ENCODE results near the gene NOS1AP. TPM values are rescaled to one million over a fixed set of nuclear protein-coding genes. Genes with fewer than 3 reads are reported as not detected.

NOS1AP gene
- total RNA-seq, 2 experiments from 2014 or later, result not detected

DNA sequence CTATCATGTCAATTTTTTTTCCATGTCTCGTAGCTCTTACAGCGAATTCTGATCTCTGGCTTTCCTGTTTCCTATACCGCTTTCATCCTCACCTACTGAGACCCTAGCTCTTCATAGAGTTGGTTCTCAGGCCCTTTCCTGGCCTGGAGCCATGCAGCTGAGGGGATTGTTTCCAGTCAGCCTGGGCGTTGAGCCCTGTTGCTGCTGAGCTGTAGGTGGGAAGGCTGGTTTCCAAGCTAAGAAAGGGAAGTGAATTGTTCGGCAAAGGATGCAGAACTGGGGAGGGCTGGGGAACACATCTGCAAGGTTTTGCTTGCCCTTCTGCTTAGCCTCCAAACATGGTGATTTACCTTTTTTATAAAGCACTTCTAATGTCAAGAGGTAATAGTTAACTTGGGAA lies 265.6 kb downstream of the NOS1AP start:
- Histone ChIP-seq H3K27ac (ENCODE audit: low read depth, low read length, poor library complexity, severe bottlenecking) (no peak overlapping the region), H2AFZ (ENCODE audit: low read length) (no peak overlapping the region), H3K9me2 (ENCODE audit: insufficient read depth, low read length) (no peaks in the 10 kb centered on the region), H3K4me1 (ENCODE audit: insufficient read depth, low read length, poor library complexity, severe bottlenecking) (no peaks in the 10 kb centered on the region), H3K9me3 (ENCODE audit: low read length) (no peaks in the 10 kb centered on the region), H3K4me2 (ENCODE audit: low read length) (no peak overlapping the region), H3K79me2 (ENCODE audit: insufficient read depth, low read depth, low read length) (no peaks in the 10 kb centered on the region), H3K4me3 (ENCODE audit: low read depth, low read length, poor library complexity, severe bottlenecking) (no peak overlapping the region), H4K20me1 (ENCODE audit: insufficient read depth, low read length) (no peaks in the 10 kb centered on the region), H3K36me3 (ENCODE audit: insufficient read depth, low read length) (no peaks in the 10 kb centered on the region)
- TF ChIP-seq, protein P1, sequence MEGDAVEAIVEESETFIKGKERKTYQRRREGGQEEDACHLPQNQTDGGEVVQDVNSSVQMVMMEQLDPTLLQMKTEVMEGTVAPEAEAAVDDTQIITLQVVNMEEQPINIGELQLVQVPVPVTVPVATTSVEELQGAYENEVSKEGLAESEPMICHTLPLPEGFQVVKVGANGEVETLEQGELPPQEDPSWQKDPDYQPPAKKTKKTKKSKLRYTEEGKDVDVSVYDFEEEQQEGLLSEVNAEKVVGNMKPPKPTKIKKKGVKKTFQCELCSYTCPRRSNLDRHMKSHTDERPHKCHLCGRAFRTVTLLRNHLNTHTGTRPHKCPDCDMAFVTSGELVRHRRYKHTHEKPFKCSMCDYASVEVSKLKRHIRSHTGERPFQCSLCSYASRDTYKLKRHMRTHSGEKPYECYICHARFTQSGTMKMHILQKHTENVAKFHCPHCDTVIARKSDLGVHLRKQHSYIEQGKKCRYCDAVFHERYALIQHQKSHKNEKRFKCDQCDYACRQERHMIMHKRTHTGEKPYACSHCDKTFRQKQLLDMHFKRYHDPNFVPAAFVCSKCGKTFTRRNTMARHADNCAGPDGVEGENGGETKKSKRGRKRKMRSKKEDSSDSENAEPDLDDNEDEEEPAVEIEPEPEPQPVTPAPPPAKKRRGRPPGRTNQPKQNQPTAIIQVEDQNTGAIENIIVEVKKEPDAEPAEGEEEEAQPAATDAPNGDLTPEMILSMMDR (conservative IDR thresholded peaks at IDR 0.05; ENCODE audit: low read length), result no peak
- TF ChIP-seq EZH2phosphoT487 (IDR thresholded peaks at IDR 0.05; ENCODE audit: borderline replicate concordance, low read depth, low read length), result no peak
- ChIA-PET CTCF (ENCODE audit: unreplicated experiment) (no interaction called here), POLR2A (interaction anchor here (0.6 kb wide), 1 partner anchor 433 kb away, joined by 3 read pairs; no protein-coding TSS in a partner anchor)
- DNase-seq (ENCODE audit: low spot score), result no peak
- no TSS peak for BruUV-seq (replicated peaks)
- intact Hi-C loops (cut with micrococcal nuclease; ENCODE audit: unreplicated experiment), result no loop called here

DNA sequence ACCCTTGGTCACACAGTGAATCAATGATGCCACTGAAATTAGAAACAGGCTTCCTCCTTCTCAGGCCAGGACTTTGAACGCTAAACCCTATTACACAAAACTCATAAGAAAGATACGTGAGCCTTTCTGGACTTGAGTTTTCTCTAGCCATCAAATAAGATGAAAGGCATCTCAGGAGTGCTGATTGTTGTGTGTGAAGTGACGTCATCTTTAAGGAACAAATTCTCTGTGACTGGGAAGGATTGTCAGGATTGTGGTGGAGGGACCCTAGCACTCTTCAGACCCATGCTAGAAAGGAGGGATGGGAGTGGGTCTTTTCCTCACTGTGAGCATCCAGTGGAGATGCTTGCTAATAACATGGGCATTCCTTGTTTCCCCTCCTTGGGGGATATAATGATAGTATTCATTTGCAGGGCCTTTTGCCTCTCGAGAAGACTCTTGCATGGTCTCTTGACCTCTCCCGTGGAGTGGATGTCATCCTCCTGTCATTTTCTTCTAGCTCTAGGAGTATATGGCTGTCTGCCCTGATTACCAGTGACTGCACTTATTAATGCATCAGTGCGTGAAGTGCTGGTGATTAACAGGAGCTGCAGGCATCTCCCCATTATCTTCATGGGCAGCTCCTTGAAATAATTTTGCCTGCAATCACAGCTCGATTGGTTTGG lies 267.3 kb downstream of the NOS1AP start:
- Histone ChIP-seq H3K9me2 (ENCODE audit: insufficient read depth, low read length) (no peaks in the 10 kb centered on the region), H3K36me3 (ENCODE audit: insufficient read depth, low read length) (no peaks in the 10 kb centered on the region), H3K79me2 (ENCODE audit: insufficient read depth, low read depth, low read length) (no peaks in the 10 kb centered on the region), H2AFZ (ENCODE audit: low read length) (no peak overlapping the region), H3K27ac (ENCODE audit: low read depth, low read length, poor library complexity, severe bottlenecking) (no peak overlapping the region), H3K4me1 (ENCODE audit: insufficient read depth, low read length, poor library complexity, severe bottlenecking) (no peaks in the 10 kb centered on the region), H4K20me1 (ENCODE audit: insufficient read depth, low read length) (no peaks in the 10 kb centered on the region), H3K9me3 (ENCODE audit: low read length) (no peaks in the 10 kb centered on the region), H3K4me3 (ENCODE audit: low read depth, low read length, poor library complexity, severe bottlenecking) (no peak overlapping the region), H3K4me2 (ENCODE audit: low read length) (no peak overlapping the region)
- ChIA-PET POLR2A (no interaction called here), CTCF (ENCODE audit: unreplicated experiment) (no interaction called here)
- no TSS peak for BruUV-seq (replicated peaks)
- intact Hi-C loops (cut with micrococcal nuclease; ENCODE audit: unreplicated experiment), result no loop called here
- TF ChIP-seq, protein P1 (conservative IDR thresholded peaks at IDR 0.05; ENCODE audit: low read length), result no peak
- no peak for TF ChIP-seq EZH2phosphoT487 (IDR thresholded peaks at IDR 0.05; ENCODE audit: borderline replicate concordance, low read depth, low read length)
- no peak for DNase-seq (ENCODE audit: low spot score)

DNA sequence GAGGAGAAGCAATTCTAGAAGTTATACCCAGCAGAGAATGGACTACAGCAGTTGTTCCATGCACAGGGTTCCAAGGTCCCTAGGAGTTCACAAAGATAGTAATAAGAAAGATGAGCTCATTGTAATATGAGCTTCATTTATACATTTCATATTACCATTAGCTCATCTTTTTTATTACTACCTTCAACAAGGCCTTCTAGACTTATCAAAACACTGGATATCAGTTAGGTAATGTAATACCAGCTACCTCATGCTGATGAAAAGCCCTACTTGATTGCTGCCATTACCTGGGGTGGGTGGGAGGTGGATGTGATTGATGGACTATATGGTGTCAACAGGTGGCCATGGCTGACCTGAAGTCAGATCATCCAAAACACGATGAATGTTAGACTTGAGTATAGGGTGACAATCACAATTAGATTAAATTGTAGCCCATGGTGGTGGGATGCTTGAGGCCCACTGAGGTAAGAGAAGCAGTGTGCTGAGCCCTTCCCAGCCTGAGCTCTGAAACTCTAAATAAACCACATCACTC lies 273.0 kb downstream of the NOS1AP start:
- H4K20me1 ChIP-seq (ENCODE audit: insufficient read depth, low read length), result no peaks in the 10 kb centered on the region; the same call in 1 of the 2 replicates
- H3K4me1 ChIP-seq (ENCODE audit: insufficient read depth, low read length, poor library complexity, severe bottlenecking), result no peaks in the 10 kb centered on the region
- H3K9me2 ChIP-seq (ENCODE audit: insufficient read depth, low read length), result no peaks in the 10 kb centered on the region
- H3K79me2 ChIP-seq (ENCODE audit: insufficient read depth, low read depth, low read length), result no peaks in the 10 kb centered on the region
- DNase-seq (ENCODE audit: low spot score), result no peak
- H3K4me2 ChIP-seq (ENCODE audit: low read length), result no peak overlapping the region
- no peak overlapping the region for H3K4me3 ChIP-seq (ENCODE audit: low read depth, low read length, poor library complexity, severe bottlenecking)
- intact Hi-C loops (cut with micrococcal nuclease; ENCODE audit: unreplicated experiment), result no loop called here
- no peak overlapping the region for H3K27ac ChIP-seq (ENCODE audit: low read depth, low read length, poor library complexity, severe bottlenecking)
- no peaks in the 10 kb centered on the region for H3K36me3 ChIP-seq (ENCODE audit: insufficient read depth, low read length)
- ChIA-PET POLR2A (no interaction called here), CTCF (ENCODE audit: unreplicated experiment) (no interaction called here)
- H2AFZ ChIP-seq (ENCODE audit: low read length), result no peak overlapping the region
- H3K9me3 ChIP-seq (ENCODE audit: low read length), result no peaks in the 10 kb centered on the region
- TF ChIP-seq, protein P1 (conservative IDR thresholded peaks at IDR 0.05; ENCODE audit: low read length), result no peak
- no peak for TF ChIP-seq EZH2phosphoT487 (IDR thresholded peaks at IDR 0.05; ENCODE audit: borderline replicate concordance, low read depth, low read length)
- no TSS peak for BruUV-seq (replicated peaks)

Data from OCI-LY7 (cell line).